ENCODE data around the gene CKAP5.
"Not testable (repeated sequence)": the region's sequence is repeated elsewhere in the genome, so short reads cannot be mapped to it uniquely, and the experiment has no call there.

CKAP5 gene

GRCh38 chr11:46724088-46724487 lies 122.0 kb downstream of the CKAP5 start:
- H3K9ac ChIP-seq (ENCODE audit: low read length) = no peak overlapping the region
- H3K36me3 ChIP-seq (ENCODE audit: control insufficient read depth, low read depth, low read length) = no peaks in the 10 kb centered on the region
- H3K27me3 ChIP-seq (ENCODE audit: control insufficient read depth, insufficient read depth, low read length) = no peaks in the 10 kb centered on the region
- H3K9me3 ChIP-seq (ENCODE audit: control insufficient read depth, low read depth, low read length) = no peaks in the 10 kb centered on the region
- no peak overlapping the region for H3K27ac ChIP-seq (ENCODE audit: low read length)
- peaks cover 3% of the 10 kb centered on the region for H3K4me1 ChIP-seq (ENCODE audit: control insufficient read depth, low read depth, low read length)
- no peak overlapping the region for H3K4me3 ChIP-seq (ENCODE audit: low read length)

- Histone ChIP-seq H3K9ac (ENCODE audit: low read length) (no peak overlapping the region), H3K4me1 (ENCODE audit: control insufficient read depth, low read depth, low read length) (peaks cover 3% of the 10 kb centered on the region), H3K4me3 (ENCODE audit: low read length) (no peak overlapping the region), H3K36me3 (ENCODE audit: control insufficient read depth, low read depth, low read length) (no peaks in the 10 kb centered on the region), H3K27ac (ENCODE audit: low read length) (no peak overlapping the region), H3K27me3 (ENCODE audit: control insufficient read depth, insufficient read depth, low read length) (no peaks in the 10 kb centered on the region), H3K9me3 (ENCODE audit: control insufficient read depth, low read depth, low read length) (no peaks in the 10 kb centered on the region)
Measured at GRCh38 chr11:46723359-46723680, 122.8 kb downstream of the CKAP5 start.

GRCh38 chr11:46722566-46723358 lies 123.3 kb downstream of the CKAP5 start:
- peaks cover 3% of the 10 kb centered on the region for H3K4me1 ChIP-seq (ENCODE audit: control insufficient read depth, low read depth, low read length)
- no peaks in the 10 kb centered on the region for H3K27me3 ChIP-seq (ENCODE audit: control insufficient read depth, insufficient read depth, low read length)
- H3K36me3 ChIP-seq (ENCODE audit: control insufficient read depth, low read depth, low read length) = no peaks in the 10 kb centered on the region
- no peak overlapping the region for H3K4me3 ChIP-seq (ENCODE audit: low read length)
- H3K9me3 ChIP-seq (ENCODE audit: control insufficient read depth, low read depth, low read length) = no peaks in the 10 kb centered on the region
- no peak overlapping the region for H3K27ac ChIP-seq (ENCODE audit: low read length)
- H3K9ac ChIP-seq (ENCODE audit: low read length) = no peak overlapping the region

- no peaks in the 10 kb centered on the region for H3K9me3 ChIP-seq (ENCODE audit: control insufficient read depth, low read depth, low read length)
- no peak overlapping the region for H3K4me3 ChIP-seq (ENCODE audit: low read length)
- no peaks in the 10 kb centered on the region for H3K27me3 ChIP-seq (ENCODE audit: control insufficient read depth, insufficient read depth, low read length)
- H3K4me1 ChIP-seq (ENCODE audit: control insufficient read depth, low read depth, low read length) = peaks cover 3% of the 10 kb centered on the region
- H3K9ac ChIP-seq (ENCODE audit: low read length) = no peak overlapping the region
- H3K27ac ChIP-seq (ENCODE audit: low read length) = no peak overlapping the region
- H3K36me3 ChIP-seq (ENCODE audit: control insufficient read depth, low read depth, low read length) = no peaks in the 10 kb centered on the region
Measured at GRCh38 chr11:46721286-46721685, 124.8 kb downstream of the CKAP5 start.

GRCh38 chr11:46719543-46720218 lies 126.4 kb downstream of the CKAP5 start:
- Histone ChIP-seq H3K36me3 (ENCODE audit: control insufficient read depth, low read depth, low read length) (no peaks in the 10 kb centered on the region), H3K4me1 (ENCODE audit: control insufficient read depth, low read depth, low read length) (peaks cover 3% of the 10 kb centered on the region), H3K9me3 (ENCODE audit: control insufficient read depth, low read depth, low read length) (no peaks in the 10 kb centered on the region), H3K4me3 (ENCODE audit: low read length) (no peak overlapping the region), H3K27ac (ENCODE audit: low read length) (no peak overlapping the region), H3K9ac (ENCODE audit: low read length) (no peak overlapping the region), H3K27me3 (ENCODE audit: control insufficient read depth, insufficient read depth, low read length) (no peaks in the 10 kb centered on the region)

GRCh38 chr11:46719048-46719542 lies 127.0 kb downstream of the CKAP5 start, which contains the start of gene F2:
TSS of gene F2 (plus strand) at chr11:46719213. CDS start at chr11:46719236, 23 bp downstream.
- H3K9ac ChIP-seq (ENCODE audit: low read length) = no peak within 1 kb of the TSS
- no peaks in the 10 kb centered on the region for H3K36me3 ChIP-seq (ENCODE audit: control insufficient read depth, low read depth, low read length)
- no peaks in the 10 kb centered on the region for H3K27me3 ChIP-seq (ENCODE audit: control insufficient read depth, insufficient read depth, low read length)
- no peak within 1 kb of the TSS for H3K4me3 ChIP-seq (ENCODE audit: low read length)
- H3K9me3 ChIP-seq (ENCODE audit: control insufficient read depth, low read depth, low read length) = no peaks in the 10 kb centered on the region
- H3K27ac ChIP-seq (ENCODE audit: low read length) = no peak within 1 kb of the TSS
- H3K4me1 ChIP-seq (ENCODE audit: control insufficient read depth, low read depth, low read length) = no peaks in the 10 kb centered on the region

- no peaks in the 10 kb centered on the region for H3K9me3 ChIP-seq (ENCODE audit: control insufficient read depth, low read depth, low read length)
- H3K27ac ChIP-seq (ENCODE audit: low read length) = no peak overlapping the region
- H3K4me3 ChIP-seq (ENCODE audit: low read length) = no peak overlapping the region
- H3K27me3 ChIP-seq (ENCODE audit: control insufficient read depth, insufficient read depth, low read length) = no peaks in the 10 kb centered on the region
- no peaks in the 10 kb centered on the region for H3K4me1 ChIP-seq (ENCODE audit: control insufficient read depth, low read depth, low read length)
- no peaks in the 10 kb centered on the region for H3K36me3 ChIP-seq (ENCODE audit: control insufficient read depth, low read depth, low read length)
- H3K9ac ChIP-seq (ENCODE audit: low read length) = no peak overlapping the region
Measured at GRCh38 chr11:46718155-46719019, 127.7 kb downstream of the CKAP5 start.

GRCh38 chr11:46717825-46718154 lies 128.3 kb downstream of the CKAP5 start:
- not testable (repeated sequence) for H3K9me3 ChIP-seq (ENCODE audit: control insufficient read depth, low read depth, low read length); H3K36me3 ChIP-seq (ENCODE audit: control insufficient read depth, low read depth, low read length); H3K27me3 ChIP-seq (ENCODE audit: control insufficient read depth, insufficient read depth, low read length); H3K4me3 ChIP-seq (ENCODE audit: low read length); H3K4me1 ChIP-seq (ENCODE audit: control insufficient read depth, low read depth, low read length); H3K27ac ChIP-seq (ENCODE audit: low read length); H3K9ac ChIP-seq (ENCODE audit: low read length)

- H3K27me3 ChIP-seq (ENCODE audit: control insufficient read depth, insufficient read depth, low read length) = no peaks in the 10 kb centered on the region
- no peaks in the 10 kb centered on the region for H3K4me1 ChIP-seq (ENCODE audit: control insufficient read depth, low read depth, low read length)
- H3K4me3 ChIP-seq (ENCODE audit: low read length) = no peak overlapping the region
- no peak overlapping the region for H3K9ac ChIP-seq (ENCODE audit: low read length)
- no peaks in the 10 kb centered on the region for H3K9me3 ChIP-seq (ENCODE audit: control insufficient read depth, low read depth, low read length)
- H3K27ac ChIP-seq (ENCODE audit: low read length) = no peak overlapping the region
- no peaks in the 10 kb centered on the region for H3K36me3 ChIP-seq (ENCODE audit: control insufficient read depth, low read depth, low read length)
Measured at GRCh38 chr11:46712874-46713576, 133.1 kb downstream of the CKAP5 start.

- Histone ChIP-seq H3K27me3 (ENCODE audit: control insufficient read depth, insufficient read depth, low read length) (no peaks in the 10 kb centered on the region), H3K27ac (ENCODE audit: low read length) (no peak overlapping the region), H3K9me3 (ENCODE audit: control insufficient read depth, low read depth, low read length) (no peaks in the 10 kb centered on the region), H3K4me1 (ENCODE audit: control insufficient read depth, low read depth, low read length) (no peaks in the 10 kb centered on the region), H3K4me3 (ENCODE audit: low read length) (no peak overlapping the region), H3K36me3 (ENCODE audit: control insufficient read depth, low read depth, low read length) (peaks cover 6% of the 10 kb centered on the region), H3K9ac (ENCODE audit: low read length) (no peak overlapping the region)
Measured at GRCh38 chr11:46711303-46711702, 134.8 kb downstream of the CKAP5 start.

- peaks cover 8% of the 10 kb centered on the region for H3K36me3 ChIP-seq (ENCODE audit: control insufficient read depth, low read depth, low read length)
- no peaks in the 10 kb centered on the region for H3K4me1 ChIP-seq (ENCODE audit: control insufficient read depth, low read depth, low read length)
- H3K27me3 ChIP-seq (ENCODE audit: control insufficient read depth, insufficient read depth, low read length) = no peaks in the 10 kb centered on the region
- no peak overlapping the region for H3K9ac ChIP-seq (ENCODE audit: low read length)
- no peak overlapping the region for H3K4me3 ChIP-seq (ENCODE audit: low read length)
- no peak overlapping the region for H3K27ac ChIP-seq (ENCODE audit: low read length)
- no peaks in the 10 kb centered on the region for H3K9me3 ChIP-seq (ENCODE audit: control insufficient read depth, low read depth, low read length)
Measured at GRCh38 chr11:46710821-46711269, 135.2 kb downstream of the CKAP5 start.

Measured in iPS-18a (cell line).